Kidney (tissue), 14 donors: ENCODE measurements around the gene AP4M1. TPM values are rescaled to one million over a fixed set of nuclear protein-coding genes. Genes with fewer than 3 reads are reported as not detected.
"Not testable (repeated sequence)": the region's sequence is repeated elsewhere in the genome, so short reads cannot be mapped to it uniquely, and the experiment has no call there.

ENCODE experiments used
- DNase-seq, 5 donors: peaks; one replicate each; pipeline ENCODE4 v3.0.0-alpha.2; 2013 to 2020
- FAIRE-seq: peaks from 2 replicates; lab custom pipeline; 2012; peaks lifted over from hg19 to GRCh38; lab: Jason Lieb, UNC
- H3K27ac ChIP-seq, 2 donors: one replicate each; pipeline ENCODE4 v1.7.0; 2013; ENCODE audit warnings: low read depth in 2 of 2, low read length in 2 of 2, inconsistent platforms in 1 of 2
- H3K27me3 ChIP-seq: one replicate; pipeline ENCODE4 v1.7.1; 2013; ENCODE audit warnings: low read length, inconsistent platforms; ENCODE audit not compliant: control insufficient read depth, insufficient read depth
- H3K36me3 ChIP-seq, 3 donors: one replicate each; pipeline versions ENCODE4 v1.7.0 to v1.7.1; 2013; ENCODE audit warnings: low read length in 3 of 3, control low read depth in 1 of 3, inconsistent platforms in 1 of 3; ENCODE audit not compliant: insufficient read depth in 3 of 3, control insufficient read depth in 2 of 3
- H3K4me1 ChIP-seq, 3 donors: one replicate each; pipeline versions ENCODE4 v1.7.0 to v1.7.1; 2013; ENCODE audit warnings: low read length in 3 of 3, inconsistent platforms in 1 of 3, low read depth in 1 of 3; ENCODE audit not compliant: control insufficient read depth in 2 of 3, insufficient read depth in 2 of 3
- H3K4me3 ChIP-seq, 3 donors: one replicate each; pipeline versions ENCODE4 v1.7.0 to v1.8.1; 2013; ENCODE audit warnings: low read length in 3 of 3, control low read depth in 1 of 3, inconsistent platforms in 1 of 3
- H3K9ac ChIP-seq, 3 donors: one replicate each; pipeline versions ENCODE4 v1.7.0 to v1.7.1; 2013; ENCODE audit warnings: low read length in 3 of 3, control low read depth in 1 of 3, inconsistent platforms in 1 of 3
- H3K9me3 ChIP-seq, 3 donors: one replicate each; pipeline versions ENCODE4 v1.7.0 to v1.7.1; 2013; ENCODE audit warnings: low read length in 3 of 3, control low read depth in 1 of 3, inconsistent platforms in 1 of 3; ENCODE audit not compliant: control insufficient read depth in 2 of 3, insufficient read depth in 1 of 3
- intact Hi-C: fragments of 100-400 bp; cut with DNase I; formaldehyde crosslinking; loops from one replicate; pipeline ENCODE4 v1.11.1; 2022
- polyA plus RNA-seq: library from polyadenylated mRNA; stranded (reverse); fragments of 350-450 nt; fragmentation: Illumina TruSeq; extraction: RNeasy Lipid Tissue Mini Kit (QIAGEN cat#74804); gene quantifications from one replicate; pipeline ENCODE4 v1.2.3, GENCODE V29; 2014; ENCODE audit warnings: low read depth, low replicate concordance; ENCODE audit not compliant: insufficient read depth
- total RNA-seq: library from RNA; stranded (reverse); fragmentation: NEBNext Ultra II Directional; extraction: Animal tissue kit (Norgen Biotek cat#: 25700); gene quantifications from one replicate; pipeline ENCODE4 v1.2.1, GENCODE V29; 2021
- TF ChIP-seq, protein P1 (sequence below): IDR thresholded peaks from 3 replicates; pipeline ENCODE4 v1.5.1; 2012; ENCODE audit warnings: mild to moderate bottlenecking, moderate library complexity, borderline replicate concordance; ENCODE audit not compliant: insufficient read depth; ENCODE audit errors: extremely low read depth
- donor health status: control.
- donor health status: control.
- donor health status: control.
- donor health status: control.
- donor health status: control.
- donor health status: DM: yes; HTN: yes; CAD: no.
- donor health status: Normal renal cell carcinoma (clear cell type).

Gene AP4M1
- total and polyA plus RNA-seq, 2 donors from 2014 or later: 16.4 to 22.8 TPM

- no peaks in the 10 kb centered on the region for H3K27me3 ChIP-seq
- no peaks in the 10 kb centered on the region for H3K9me3 ChIP-seq
- H3K27ac ChIP-seq: no peak overlapping the region
- H3K9ac ChIP-seq: no peak overlapping the region
- no peaks in the 10 kb centered on the region for H3K36me3 ChIP-seq
- FAIRE-seq (no peak), DNase-seq (no peak)
- no peaks in the 10 kb centered on the region for H3K4me1 ChIP-seq
- no peak overlapping the region for H3K4me3 ChIP-seq
- intact Hi-C loops: no loop called here
- TF ChIP-seq, protein P1, sequence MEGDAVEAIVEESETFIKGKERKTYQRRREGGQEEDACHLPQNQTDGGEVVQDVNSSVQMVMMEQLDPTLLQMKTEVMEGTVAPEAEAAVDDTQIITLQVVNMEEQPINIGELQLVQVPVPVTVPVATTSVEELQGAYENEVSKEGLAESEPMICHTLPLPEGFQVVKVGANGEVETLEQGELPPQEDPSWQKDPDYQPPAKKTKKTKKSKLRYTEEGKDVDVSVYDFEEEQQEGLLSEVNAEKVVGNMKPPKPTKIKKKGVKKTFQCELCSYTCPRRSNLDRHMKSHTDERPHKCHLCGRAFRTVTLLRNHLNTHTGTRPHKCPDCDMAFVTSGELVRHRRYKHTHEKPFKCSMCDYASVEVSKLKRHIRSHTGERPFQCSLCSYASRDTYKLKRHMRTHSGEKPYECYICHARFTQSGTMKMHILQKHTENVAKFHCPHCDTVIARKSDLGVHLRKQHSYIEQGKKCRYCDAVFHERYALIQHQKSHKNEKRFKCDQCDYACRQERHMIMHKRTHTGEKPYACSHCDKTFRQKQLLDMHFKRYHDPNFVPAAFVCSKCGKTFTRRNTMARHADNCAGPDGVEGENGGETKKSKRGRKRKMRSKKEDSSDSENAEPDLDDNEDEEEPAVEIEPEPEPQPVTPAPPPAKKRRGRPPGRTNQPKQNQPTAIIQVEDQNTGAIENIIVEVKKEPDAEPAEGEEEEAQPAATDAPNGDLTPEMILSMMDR: no peak
Observed at GRCh38 chr7:100141555-100141949, 40.1 kb downstream of the AP4M1 start.

- Histone ChIP-seq H3K27ac (no peak overlapping the region), H3K27me3 (no peaks in the 10 kb centered on the region), H3K9me3 (no peaks in the 10 kb centered on the region), H3K4me3 (no peak overlapping the region), H3K36me3 (no peaks in the 10 kb centered on the region), H3K9ac (no peak overlapping the region), H3K4me1 (no peaks in the 10 kb centered on the region)
- DNase-seq: no peak
- FAIRE-seq: no peak
- TF ChIP-seq, protein P1: no peak
- intact Hi-C loops: no loop called here
Observed at GRCh38 chr7:100142461-100142860, 41.0 kb downstream of the AP4M1 start.

DNA sequence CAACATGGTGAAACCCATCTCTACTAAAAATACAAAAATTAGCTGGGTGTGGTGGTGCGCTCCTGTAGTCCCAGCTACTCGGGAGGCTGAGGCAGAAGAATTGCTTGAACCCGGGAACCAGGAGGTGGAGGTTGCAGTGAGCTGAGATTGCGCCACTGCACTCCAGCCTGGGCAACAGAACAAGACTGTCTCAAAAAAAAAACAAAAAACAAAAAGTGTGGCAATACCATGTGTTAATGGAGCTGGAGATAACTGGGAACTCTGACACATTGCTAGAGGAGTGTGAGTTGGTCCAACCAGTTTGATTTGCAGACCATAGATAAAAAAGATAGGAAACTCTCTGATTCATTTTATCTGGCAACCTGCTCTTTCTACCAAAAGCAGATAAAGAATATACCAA is 44.9 kb downstream of the AP4M1 start:
- DNase-seq, H3K27ac ChIP-seq, intact Hi-C loops, H3K36me3 ChIP-seq, H3K27me3 ChIP-seq, H3K4me1 ChIP-seq, H3K4me3 ChIP-seq, H3K9me3 ChIP-seq, FAIRE-seq, H3K9ac ChIP-seq: not testable (repeated sequence)

- TF ChIP-seq, protein P1: no peak
- Histone ChIP-seq H3K9me3 (no peaks in the 10 kb centered on the region), H3K9ac (no peak overlapping the region), H3K4me3 (no peak overlapping the region), H3K27ac (no peak overlapping the region), H3K36me3 (no peaks in the 10 kb centered on the region), H3K27me3 (no peaks in the 10 kb centered on the region), H3K4me1 (peaks cover 0 to 8% (median 3%) of the 10 kb centered on the region in 3 donors)
- intact Hi-C loops: no loop called here
- DNase-seq (no peak), FAIRE-seq (no peak)
Observed at GRCh38 chr7:100147278-100147677, 45.8 kb downstream of the AP4M1 start.
